ENCODE measurements around the gene THSD4.

THSD4 gene

DNA sequence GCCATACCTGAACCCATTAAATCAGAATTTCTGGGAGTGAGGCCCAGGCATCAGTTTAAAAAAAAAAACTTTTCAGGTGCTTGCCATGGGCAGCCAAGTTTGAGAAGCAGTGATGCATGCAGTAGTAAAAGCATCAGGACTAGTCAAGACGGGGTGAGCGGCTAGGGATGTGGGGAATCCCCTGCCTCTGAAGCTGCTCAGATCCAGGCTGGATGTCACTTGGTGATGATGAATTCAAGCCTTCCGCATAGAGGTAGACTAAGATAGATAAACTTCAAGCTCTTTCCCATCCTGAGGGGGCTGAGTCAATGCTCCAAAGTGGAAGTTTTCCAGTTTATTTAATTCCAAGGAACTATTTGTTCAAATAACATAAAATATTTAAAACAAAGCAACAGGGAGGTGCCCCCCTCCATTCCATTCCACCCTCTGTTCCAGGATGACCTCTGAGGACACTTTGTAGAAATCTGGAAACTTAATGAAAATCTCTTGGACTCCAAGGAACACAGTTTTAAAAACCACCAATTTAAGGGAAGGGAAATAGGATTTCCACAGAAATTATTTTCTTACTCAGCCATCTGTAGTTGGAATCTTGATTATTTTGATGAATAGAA, 594.6 kb downstream of the THSD4 start:
- DNase-seq: no peak

DNA sequence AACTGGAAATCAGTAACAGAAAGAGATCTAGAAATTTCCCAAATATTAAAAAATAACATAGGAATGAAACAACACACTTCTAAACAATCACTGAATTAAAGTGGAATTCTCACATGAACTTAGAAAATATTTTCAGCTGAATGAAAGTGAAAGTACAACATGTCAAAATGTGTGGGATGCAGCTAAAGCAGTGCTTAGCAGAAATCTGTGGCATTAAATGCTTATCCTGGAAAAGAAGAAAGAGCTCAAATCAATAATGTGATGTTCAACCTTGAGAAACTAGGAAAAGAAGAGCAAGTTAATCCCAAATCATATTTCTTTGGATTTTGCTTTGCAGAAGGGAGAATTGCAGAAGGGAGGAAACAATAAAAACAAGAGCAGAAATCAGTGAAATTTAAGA, 596.9 kb downstream of the THSD4 start:
- DNase-seq: no peak

DNA sequence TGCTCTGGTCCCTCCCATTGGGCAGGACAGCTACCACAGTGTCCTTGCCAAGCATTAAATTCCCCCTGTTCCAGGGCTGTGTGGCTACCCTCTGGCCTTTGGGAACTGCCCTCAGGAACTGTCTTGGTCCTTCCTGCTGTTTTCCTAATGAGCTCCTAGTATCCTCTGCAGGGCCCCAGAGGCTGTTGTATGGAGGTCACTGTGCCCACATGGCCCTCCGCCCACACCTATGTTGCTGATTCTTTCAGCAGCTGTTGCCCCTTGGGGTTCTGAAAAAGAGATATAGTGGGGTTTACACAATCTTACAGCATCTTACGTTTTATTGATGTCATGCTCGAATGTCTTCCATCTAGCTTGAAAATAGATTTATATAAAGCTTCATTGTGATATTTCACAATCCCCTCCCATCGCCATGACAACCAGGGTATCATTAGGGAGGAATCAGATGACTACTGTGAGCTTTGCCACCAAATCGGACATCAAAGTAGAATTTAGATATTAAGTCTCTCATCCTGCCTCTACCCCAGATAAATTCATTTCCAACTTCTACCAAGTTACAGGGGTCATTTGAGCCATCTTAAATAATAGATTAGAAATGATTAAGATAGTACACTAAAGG, 598.0 kb downstream of the THSD4 start:
- no peak for DNase-seq

DNA sequence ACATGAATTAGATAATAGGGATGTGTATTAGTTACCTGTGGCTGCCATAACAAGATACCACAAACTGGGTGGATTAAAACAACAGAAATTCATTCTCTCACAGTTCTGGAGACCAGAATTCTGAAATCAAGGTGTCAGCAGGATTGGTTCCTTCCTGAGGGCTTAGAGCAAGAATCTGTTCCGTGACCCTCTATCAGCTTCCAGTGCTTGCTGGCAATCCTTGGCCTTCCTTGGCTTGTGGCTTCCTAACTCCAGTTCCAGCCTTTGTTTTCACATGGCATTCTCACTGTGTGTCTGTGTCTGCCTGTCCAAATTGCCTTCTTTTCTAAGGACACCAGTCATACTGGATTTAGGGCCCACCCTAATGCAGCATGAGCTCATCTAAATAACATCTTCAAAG, 600.6 kb downstream of the THSD4 start:
- no peak for DNase-seq

DNA sequence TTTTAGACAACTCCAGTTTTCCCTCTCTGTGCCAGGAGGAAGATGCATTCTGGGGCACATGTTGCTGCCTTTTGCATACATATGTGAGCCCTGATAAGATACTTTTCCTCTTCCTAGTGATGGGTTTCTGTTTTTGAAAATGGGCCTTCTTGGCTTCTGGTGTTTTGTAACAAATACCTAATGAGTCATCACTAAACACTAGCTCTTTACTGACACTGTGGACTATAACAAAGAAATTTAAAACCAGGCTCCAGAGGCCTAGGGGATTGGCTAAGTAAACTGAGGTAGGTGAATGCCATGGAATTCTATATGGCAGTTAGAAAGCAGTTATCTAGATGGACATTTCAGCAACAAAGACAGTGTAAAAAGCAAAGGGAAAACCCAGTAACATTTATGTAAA, 601.7 kb downstream of the THSD4 start:
- DNase-seq: peak; percentile 35

DNA sequence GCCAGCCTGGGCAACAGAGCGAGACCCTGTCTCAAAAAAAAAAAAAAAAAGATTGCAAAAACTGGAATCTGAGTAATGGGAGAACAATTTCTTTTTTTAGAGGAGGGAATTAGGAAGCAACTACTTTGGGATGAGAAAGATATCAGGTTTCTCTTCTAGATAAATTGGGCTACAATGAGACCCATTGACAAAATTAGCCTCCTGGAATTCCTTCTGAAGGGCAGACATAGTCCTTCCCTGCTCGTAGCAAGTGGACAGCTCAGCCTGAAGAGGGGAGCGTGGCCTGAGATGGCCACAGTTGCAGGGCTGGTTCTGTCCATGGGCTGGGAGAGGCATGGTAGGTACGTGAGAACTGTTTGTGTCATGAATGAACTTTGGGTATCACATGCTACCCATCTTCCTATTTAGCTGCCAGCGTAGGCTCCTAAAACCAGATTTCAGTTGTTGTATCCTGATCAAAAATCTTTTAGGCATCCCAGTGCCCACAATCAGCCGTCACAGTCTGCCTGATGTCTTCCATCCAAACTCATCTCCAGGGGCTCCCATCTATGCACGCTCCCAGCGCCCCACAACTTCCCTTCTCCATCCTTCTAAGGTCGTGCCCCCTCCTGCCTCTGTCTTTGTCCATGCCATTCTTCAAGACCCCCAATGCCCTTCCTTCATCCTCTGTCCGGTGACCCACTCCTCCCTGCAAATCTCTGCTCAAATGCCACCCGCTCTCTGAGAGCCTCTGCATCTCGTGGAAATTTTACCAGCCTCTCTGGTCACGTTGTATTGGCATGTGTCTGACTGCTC, 603.0 kb downstream of the THSD4 start:
- no peak for DNase-seq

DNA sequence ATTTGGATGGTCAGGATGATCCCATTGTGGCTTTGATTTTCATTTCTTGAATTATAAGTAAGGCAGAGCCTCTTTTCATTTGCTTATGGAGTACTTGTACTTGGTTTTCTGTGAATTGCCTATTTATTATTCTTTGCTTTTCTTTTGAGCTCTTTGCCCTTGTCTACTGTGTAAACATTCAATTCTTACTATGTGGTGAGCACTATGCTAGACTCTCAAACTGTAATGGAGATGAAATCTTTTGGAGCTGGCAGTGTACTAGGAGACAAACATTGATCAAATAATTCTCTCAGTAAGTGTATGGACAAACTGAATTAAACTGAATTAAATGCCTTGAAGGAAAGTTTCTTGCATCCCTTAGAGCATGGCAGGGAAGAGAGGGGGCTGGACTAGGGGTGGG, 608.1 kb downstream of the THSD4 start:
- no peak for DNase-seq

DNA sequence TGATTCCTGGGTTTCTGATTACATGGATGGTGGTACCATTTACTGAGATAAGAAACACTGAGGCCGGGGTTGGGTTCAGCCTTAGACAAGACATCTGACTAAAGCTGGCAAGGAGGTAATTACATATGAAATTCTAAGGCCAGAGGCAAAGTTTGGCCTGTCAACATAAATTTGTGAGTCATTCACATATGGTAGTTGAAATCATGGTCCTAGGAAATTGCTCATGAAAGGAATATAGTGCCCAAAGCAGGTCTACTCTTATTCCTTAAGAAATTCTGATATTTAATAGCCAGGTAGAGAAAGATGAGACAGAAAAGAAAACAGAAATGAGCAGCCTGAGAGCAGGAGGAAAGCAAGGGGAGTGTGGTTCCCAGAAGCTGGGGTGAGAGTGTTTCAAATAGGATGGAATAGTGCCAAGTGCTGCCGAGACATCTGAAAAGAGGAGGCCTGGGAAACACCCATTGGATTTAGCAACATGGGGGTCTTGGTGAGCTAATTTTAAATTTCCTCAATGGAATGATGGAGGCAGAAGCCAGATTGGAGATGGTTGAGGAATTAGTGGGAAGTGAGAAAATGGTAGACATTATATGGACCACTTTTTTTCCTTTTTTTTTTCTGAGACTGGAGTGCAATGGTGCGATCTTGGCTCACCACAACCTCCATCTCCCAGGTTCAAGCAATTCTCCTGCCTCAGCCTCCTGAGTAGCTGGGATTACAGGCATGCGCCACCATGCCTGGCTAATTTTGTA, 610.1 kb downstream of the THSD4 start:
- peak; percentile 67 for DNase-seq

DNA sequence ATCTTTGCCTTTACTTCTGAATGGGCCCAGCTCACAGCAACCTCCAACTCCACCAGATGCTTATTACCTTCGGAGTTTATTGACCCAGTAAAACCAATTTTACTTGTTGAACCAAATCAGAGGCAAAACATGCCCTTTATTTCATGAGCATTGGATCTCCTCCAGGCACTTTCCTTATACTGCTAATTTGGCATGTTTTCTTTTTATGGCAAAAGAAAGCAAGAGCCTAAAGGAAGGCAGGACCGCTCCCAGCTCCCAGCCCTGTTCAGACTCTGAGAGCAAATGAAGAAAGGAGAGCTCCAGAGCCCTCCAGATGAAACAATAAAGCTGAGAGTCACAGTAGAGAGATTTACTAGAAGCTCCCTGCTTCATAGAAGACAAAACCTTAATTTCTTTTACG, 613.6 kb downstream of the THSD4 start:
- no peak for DNase-seq

DNA sequence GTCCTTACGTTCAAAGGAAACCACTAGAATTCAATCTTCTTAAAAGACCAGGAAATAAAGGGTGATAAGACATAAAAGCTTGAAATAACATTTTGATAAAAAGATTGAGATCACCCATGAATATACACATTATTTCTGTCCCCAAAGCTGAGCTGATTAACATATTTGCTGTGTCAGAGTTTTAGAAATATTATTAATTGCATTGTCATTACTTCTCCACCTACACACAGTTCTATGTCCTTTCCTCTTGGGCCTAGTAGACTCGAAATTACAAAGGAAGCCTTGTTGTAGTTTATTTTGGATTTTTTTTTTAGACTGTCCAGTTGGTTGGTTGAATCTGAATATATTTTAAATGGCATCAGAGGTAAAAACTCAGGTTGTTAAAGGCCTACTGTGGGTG, 614.0 kb downstream of the THSD4 start:
- DNase-seq: no peak

DNA sequence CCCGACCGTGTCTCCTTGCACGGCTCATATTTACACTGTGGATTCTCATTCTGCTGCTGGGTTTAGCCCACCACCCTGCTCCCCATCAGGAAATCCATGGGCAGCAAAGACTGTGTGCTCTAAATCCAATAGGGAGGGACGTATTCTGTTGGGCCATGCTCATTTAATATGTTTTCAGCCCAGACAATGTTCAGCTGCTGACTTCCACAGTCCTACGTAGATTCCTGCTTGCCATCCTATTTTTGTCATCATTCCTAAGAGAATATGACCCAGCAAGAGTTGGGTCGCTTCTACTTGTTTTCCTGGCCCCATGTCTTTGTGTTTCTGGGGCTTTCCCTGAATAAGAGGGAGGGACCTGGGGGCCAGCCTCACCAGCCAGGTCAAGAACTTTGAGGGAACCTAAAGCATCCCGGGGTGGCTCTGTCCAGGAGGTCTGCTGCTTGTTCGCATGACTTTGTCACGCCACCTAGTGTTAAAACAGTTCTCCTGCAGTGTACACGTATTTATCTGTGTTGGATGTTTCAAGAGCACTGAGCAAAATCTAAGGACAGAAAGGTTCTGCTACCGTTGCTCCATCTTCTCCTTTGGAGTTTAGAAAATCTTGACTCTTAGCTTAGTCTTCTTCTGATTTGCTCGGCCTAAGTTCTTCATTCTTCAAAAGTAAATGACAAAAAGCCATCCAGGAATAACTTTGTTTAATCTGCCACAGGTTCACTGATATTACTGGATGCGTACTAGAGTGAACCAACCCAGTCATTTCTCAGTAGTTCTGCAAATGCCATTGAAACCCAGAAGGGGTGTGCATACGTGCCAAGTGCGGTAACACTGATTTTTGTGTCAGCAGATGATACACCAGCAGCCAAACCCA, 615.2 kb downstream of the THSD4 start:
- peak; percentile 72 for DNase-seq

DNA sequence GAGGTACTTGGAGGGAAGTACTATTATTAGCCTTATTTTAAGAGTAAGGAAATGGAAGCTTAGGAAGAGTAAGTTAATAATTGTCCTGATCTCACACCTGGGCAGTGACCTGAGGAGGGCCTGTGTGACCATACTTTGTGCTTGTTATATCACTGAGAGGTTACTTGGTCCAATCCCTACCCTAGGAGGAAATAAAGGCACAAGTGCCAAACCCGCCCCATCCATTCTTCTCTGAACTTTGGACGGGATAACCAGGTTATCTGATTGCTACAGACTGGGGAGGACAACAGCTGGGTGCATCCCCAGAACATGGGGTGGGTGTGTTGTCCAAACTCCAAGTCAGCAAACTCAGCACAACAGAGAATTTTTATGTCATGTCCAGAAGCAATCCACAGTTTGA, 617.4 kb downstream of the THSD4 start:
- DNase-seq: no peak

DNA sequence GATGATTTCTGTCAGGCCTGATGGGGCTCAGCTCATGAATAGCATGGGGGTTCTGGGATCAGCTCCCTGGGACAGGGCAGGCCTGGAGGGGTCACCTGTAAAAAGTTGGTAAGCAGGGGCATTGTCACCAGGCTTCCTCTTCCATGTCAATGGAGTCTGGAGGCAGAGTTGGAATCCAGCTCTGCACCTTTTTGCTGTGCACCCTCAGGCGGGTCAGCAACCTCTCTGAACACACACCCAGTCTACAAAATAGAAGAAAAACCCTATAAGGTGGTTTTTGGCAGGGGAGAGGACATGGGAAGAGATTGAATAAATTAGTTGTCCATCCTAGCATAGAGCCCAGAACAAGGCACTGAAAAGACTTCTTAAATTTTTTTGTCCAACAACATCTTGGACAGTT, 617.9 kb downstream of the THSD4 start:
- no peak for DNase-seq

DNA sequence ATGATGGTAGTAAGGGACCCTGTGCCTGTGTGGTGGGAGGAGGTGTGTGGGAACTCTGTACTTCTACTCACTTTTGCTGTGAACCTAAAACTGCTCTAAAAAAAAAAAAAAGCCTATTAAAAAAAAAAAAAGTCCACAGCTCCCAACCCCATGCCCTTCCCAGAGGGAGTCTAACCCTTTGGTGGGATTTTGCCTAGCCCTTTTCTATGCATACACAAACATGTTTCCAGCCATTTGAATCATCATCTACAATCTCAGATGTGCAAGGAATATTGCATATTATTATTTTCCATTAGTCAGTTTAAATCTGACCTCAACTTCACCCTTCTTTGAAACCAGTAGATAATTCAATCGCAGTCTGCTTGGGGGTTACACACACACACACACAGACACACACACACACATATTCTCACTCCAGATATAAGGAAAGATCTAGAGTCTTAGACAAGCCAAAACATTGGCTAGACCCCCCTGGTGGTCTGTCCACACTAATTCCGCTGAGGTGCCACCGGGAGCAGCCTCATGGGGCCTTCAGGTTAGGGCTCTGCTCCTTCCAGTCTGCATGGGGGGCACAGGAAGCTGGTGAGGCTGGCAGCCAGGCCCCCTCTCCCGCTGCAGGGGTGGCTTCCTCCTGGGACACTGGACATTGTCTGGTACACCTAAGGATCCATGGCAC, 619.6 kb downstream of the THSD4 start:
- no peak for DNase-seq

DNA sequence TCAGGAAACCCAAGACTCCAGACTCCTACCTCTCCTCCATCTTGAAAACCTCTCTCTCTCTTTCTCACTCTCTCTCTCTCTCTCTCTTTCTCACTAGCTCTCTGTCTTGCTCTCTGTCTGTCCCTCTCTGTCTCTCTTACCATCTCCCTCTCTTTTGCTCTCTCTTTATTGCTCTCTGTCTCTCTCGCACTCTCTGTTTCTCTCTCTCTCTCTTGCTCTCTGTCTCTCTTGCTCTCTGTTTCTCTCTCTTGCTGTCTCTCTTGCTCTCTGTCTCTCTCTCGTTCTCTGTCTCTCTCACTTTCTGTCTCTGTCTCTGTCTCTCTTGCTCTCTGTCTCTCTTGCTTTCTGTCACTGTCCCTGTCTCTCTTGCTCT, 620.1 kb downstream of the THSD4 start:
- DNase-seq: no peak

DNA sequence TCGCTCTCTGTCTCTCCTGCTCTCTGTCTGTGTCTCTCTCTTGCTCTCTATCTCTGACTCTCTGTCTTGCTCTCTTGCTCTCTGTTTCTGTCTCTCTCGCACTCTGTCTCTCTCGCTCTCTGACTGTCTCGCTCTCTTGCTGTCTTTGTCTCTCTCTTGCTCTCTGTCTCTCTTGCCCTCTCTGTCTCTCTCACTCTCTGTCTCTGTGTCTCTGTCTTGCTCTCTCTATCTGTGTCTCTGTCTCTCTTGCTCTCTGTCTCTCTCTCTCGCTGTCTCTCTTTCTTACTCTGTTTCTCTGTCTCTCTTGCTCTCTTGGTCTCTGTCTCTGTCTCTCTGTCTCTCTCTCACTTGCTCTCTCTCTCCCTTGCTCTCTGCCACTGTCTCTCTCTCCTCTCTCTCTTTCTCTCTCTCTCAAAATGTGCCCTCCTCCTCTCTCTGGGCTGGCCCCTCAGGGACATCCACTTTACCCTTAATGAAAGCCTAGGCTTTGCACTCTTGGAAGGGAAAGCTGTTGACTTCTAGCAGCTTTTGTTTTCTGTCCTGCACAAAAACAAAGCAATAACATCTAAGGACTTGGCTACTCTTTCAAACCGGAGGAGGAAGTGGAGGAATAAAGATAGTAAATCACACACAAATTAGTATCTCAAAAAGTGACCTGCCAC, 621.1 kb downstream of the THSD4 start:
- no peak for DNase-seq

DNA sequence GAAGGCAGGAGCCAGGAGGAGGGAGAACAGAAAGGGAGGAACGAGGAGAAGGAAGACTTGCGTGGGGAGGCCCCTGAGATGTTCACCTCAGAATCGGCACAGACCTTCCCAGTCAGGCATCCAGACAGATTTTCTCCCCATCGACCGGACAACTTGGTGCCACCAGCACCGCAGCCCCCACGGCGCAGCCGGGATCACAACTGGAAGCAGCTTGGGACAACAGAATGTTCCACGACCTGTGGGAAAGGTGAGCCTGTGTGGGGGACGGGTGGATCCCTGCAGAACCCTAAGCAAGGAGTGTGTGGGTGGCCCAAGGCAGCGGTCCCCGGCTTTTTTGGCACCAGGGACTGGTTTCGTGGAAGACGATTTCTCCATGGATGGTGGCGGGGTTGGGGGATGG, 622.5 kb downstream of the THSD4 start:
- no peak for DNase-seq

DNA sequence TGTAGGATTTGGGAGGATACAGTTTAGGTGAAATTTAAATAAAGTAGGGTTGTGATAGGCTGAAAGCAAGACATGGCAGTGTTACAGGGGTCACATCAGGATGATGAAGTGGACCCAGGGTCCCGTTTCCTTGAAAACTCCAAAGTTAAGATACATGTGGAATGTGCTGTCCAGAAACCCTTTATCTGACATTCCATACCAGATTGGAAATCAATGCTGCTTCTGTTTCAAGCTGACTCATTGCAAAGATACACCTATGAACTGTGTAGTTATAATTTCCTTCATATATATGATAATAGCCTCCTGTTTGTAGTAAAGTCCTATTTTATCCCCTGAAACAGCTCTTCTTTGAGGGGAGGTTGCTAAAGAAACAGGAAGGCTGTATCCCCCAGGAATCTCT, 624.1 kb downstream of the THSD4 start:
- DNase-seq: no peak

DNA sequence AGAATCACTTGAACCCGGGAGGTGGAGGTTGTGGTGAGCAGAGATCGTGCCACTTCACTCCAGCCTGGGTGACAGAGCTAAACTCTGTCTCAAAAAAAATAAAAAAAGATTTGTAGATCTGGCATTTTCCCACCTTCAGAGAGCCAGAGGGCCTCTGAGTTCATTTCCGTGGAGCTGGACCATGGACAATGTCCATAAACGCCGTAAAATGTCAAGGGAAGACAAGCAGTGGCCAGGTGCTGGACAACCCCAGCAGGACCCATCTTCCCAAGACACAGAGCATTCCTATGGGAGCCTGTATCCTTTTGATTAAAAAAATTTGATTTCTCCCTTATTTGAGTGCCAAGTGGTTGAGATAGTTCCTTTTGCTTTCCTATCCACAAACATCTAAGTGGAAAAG, 627.7 kb downstream of the THSD4 start:
- DNase-seq: no peak

DNA sequence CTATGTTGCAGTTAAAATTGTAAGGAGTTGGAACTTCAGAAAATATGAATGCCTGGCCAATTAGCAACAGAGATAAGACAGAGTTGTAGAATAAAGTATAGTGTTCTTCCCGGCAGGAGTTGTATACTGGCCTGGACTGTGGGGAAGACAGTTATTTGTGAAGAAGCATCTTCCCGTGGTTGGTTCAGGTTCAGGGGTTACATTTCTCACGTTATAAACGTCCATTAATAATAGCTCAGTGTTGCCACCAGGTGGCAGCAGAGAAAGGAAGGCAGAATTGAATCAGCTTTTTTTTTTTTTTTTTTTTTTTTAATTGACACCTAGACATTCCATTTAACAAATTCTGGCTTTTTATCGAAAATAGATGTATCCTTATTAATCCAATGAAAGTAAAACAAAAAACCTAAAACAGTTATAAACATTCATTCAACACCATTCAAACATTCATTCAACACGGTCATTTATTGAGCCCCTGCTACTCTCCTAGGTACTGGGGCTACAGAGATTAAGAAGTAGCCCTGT, 628.7 kb downstream of the THSD4 start:
- DNase-seq: peak; percentile 71

DNA sequence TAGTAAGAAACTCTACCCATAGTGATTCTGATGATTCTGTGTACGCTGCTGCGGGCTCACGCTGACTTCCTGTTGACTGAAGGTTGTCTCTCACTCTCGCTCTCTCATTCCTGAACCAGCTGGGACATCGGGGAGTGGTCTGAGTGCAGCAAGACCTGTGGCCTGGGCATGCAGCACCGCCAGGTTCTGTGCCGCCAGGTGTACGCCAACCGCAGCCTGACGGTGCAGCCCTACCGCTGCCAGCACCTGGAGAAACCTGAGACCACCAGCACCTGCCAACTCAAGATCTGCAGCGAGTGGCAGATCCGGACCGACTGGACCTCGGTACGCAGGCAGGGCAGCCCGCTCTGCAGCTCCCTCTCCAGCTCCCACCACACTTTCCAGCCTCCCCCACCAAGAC, 631.4 kb downstream of the THSD4 start:
- DNase-seq: no peak

Measured in EL (cell line).